Measurements from ENCODE around the gene EFCC1.

Gene EFCC1

GRCh38 chr3:129060276-129061022, 59.3 kb downstream of the EFCC1 start, which contains the start of gene GP9:
GP9 (plus strand) TSS chr3:129060779; CDS start chr3:129061740, 961 bp downstream.
- TF ChIP-seq CREB1 (IDR thresholded peaks at IDR 0.05; ENCODE audit: low read depth) = no peak
- TF ChIP-seq TEAD4 (IDR thresholded peaks at IDR 0.05) = no peak
- TF ChIP-seq USF1 (IDR thresholded peaks at IDR 0.05) = no peak
- TF ChIP-seq EGR1 (IDR thresholded peaks at IDR 0.05) = no peak
- no peak for TF ChIP-seq TCF12 (IDR thresholded peaks at IDR 0.05; ENCODE audit: low read depth)
- TF ChIP-seq TAF1 (IDR thresholded peaks at IDR 0.05; ENCODE audit: low read depth) = no peak
- TF ChIP-seq NFIC (IDR thresholded peaks at IDR 0.05) = no peak
- no peak for TF ChIP-seq CEBPB (IDR thresholded peaks at IDR 0.05)
- no peak for TF ChIP-seq EP300 (IDR thresholded peaks at IDR 0.05; ENCODE audit: borderline replicate concordance)
- TF ChIP-seq RAD21 (IDR thresholded peaks at IDR 0.05; ENCODE audit: low read depth) = no peak
- no peak for TF ChIP-seq FOXM1 (IDR thresholded peaks at IDR 0.05; ENCODE audit: borderline replicate concordance, low read depth)
- TF ChIP-seq ZBTB7A (IDR thresholded peaks at IDR 0.05; ENCODE audit: low read depth) = no peak
- no peak for TF ChIP-seq REST (IDR thresholded peaks at IDR 0.05; ENCODE audit: low read depth)
- TF ChIP-seq MAX (IDR thresholded peaks at IDR 0.05) = no peak
- no peak for TF ChIP-seq YY1 (IDR thresholded peaks at IDR 0.05; ENCODE audit: low read depth)

GRCh38 chr3:129061023-129061887, 60.2 kb downstream of the EFCC1 start:
- no peak for TF ChIP-seq FOXM1 (IDR thresholded peaks at IDR 0.05; ENCODE audit: borderline replicate concordance, low read depth)
- no peak for TF ChIP-seq RAD21 (IDR thresholded peaks at IDR 0.05; ENCODE audit: low read depth)
- TF ChIP-seq TEAD4 (IDR thresholded peaks at IDR 0.05) = no peak
- no peak for TF ChIP-seq YY1 (IDR thresholded peaks at IDR 0.05; ENCODE audit: low read depth)
- no peak for TF ChIP-seq CEBPB (IDR thresholded peaks at IDR 0.05)
- TF ChIP-seq TAF1 (IDR thresholded peaks at IDR 0.05; ENCODE audit: low read depth) = no peak

- TF ChIP-seq CREB1 (IDR thresholded peaks at IDR 0.05; ENCODE audit: low read depth) = no peak
- no peak for TF ChIP-seq YY1 (IDR thresholded peaks at IDR 0.05; ENCODE audit: low read depth)
- TF ChIP-seq CEBPB (IDR thresholded peaks at IDR 0.05) = no peak
- TF ChIP-seq TAF1 (IDR thresholded peaks at IDR 0.05; ENCODE audit: low read depth) = no peak
- TF ChIP-seq EP300 (IDR thresholded peaks at IDR 0.05; ENCODE audit: borderline replicate concordance) = no peak
- TF ChIP-seq FOXM1 (IDR thresholded peaks at IDR 0.05; ENCODE audit: borderline replicate concordance, low read depth) = no peak
- TF ChIP-seq REST (IDR thresholded peaks at IDR 0.05; ENCODE audit: low read depth) = no peak
- TF ChIP-seq EGR1 (IDR thresholded peaks at IDR 0.05) = no peak
- no peak for TF ChIP-seq TEAD4 (IDR thresholded peaks at IDR 0.05)
- TF ChIP-seq NFIC (IDR thresholded peaks at IDR 0.05) = no peak
- TF ChIP-seq RAD21 (IDR thresholded peaks at IDR 0.05; ENCODE audit: low read depth) = no peak
- no peak for TF ChIP-seq TCF12 (IDR thresholded peaks at IDR 0.05; ENCODE audit: low read depth)
- no peak for TF ChIP-seq ZBTB7A (IDR thresholded peaks at IDR 0.05; ENCODE audit: low read depth)
Measured at GRCh38 chr3:129061888-129062834, 61.1 kb downstream of the EFCC1 start.

GRCh38 chr3:129063091-129063640, 62.1 kb downstream of the EFCC1 start:
- TF ChIP-seq RAD21 (IDR thresholded peaks at IDR 0.05; ENCODE audit: low read depth) = no peak
- no peak for TF ChIP-seq FOXM1 (IDR thresholded peaks at IDR 0.05; ENCODE audit: borderline replicate concordance, low read depth)
- no peak for TF ChIP-seq CEBPB (IDR thresholded peaks at IDR 0.05)
- no peak for TF ChIP-seq YY1 (IDR thresholded peaks at IDR 0.05; ENCODE audit: low read depth)
- no peak for TF ChIP-seq MAX (IDR thresholded peaks at IDR 0.05)
- no peak for TF ChIP-seq TAF1 (IDR thresholded peaks at IDR 0.05; ENCODE audit: low read depth)
- TF ChIP-seq TCF12 (IDR thresholded peaks at IDR 0.05; ENCODE audit: low read depth) = no peak
- TF ChIP-seq USF1 (IDR thresholded peaks at IDR 0.05) = no peak
- no peak for TF ChIP-seq REST (IDR thresholded peaks at IDR 0.05; ENCODE audit: low read depth)
- no peak for TF ChIP-seq TEAD4 (IDR thresholded peaks at IDR 0.05)
- TF ChIP-seq CREB1 (IDR thresholded peaks at IDR 0.05; ENCODE audit: low read depth) = no peak
- no peak for TF ChIP-seq EGR1 (IDR thresholded peaks at IDR 0.05)
- no peak for TF ChIP-seq EP300 (IDR thresholded peaks at IDR 0.05; ENCODE audit: borderline replicate concordance)
- no peak for TF ChIP-seq ZBTB7A (IDR thresholded peaks at IDR 0.05; ENCODE audit: low read depth)
- TF ChIP-seq NFIC (IDR thresholded peaks at IDR 0.05) = no peak
